Measurements from ENCODE around the gene TPMT.
"Not testable (repeated sequence)": the region's sequence is repeated elsewhere in the genome, so short reads cannot be mapped to it uniquely, and the experiment has no call there.

TPMT gene

DNA sequence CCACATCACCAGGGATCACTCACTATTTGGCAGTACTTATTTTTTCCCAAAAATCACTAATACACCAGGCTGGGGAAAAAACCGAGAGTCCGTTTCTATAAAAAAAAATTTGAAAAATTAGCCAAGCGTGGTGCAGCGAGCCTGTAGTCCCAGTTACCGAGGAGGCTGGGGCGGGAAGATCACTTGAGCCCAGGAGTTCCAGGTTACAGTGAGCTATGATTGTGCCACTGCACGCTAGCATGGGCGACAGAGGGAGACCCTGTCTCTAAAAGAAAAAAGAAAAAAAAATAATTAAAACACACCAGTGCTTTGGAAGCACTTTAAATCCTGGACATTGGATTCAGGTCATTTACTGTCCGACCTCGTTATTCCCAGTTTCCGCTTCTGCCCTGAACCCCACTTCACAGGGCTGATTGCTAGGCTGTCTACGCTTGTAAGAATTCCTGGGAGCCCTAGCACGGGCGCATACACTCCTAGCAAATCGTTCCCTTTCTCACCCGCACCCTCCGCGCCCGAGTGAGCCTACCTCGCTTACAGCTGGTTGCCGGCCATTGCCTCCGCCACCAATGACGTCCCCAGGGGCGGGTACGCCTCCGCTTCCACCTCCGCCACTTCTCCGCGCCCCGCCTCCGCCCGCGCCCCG, at the start of gene TPMT:
Gene TPMT, minus strand, starts transcription at position 571 of the 643 bp plus-strand sequence. CDS start 5,950 bp downstream, outside the sequence.
- DNase-seq, result peak; percentile 98

DNA sequence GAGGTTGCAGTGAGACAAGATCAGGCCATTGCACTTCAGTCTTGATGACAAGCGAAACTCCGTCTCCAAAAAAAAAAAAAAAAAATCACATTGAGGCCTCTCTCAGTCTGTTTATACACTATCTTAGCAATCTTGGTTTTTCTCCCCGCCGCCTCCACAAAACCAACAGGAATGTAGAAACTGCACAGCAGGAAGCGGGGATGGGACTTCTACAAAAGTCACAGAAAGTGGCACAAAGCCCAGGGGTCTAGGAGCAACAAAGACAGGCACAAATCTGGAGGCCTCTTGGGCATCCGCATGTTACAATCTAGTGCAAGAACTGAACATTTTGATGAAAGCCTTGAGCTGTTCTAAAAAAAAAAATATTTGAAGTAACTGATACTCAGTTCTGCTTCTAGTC, 48.9 kb upstream of the TPMT start:
- no peak for DNase-seq

DNA sequence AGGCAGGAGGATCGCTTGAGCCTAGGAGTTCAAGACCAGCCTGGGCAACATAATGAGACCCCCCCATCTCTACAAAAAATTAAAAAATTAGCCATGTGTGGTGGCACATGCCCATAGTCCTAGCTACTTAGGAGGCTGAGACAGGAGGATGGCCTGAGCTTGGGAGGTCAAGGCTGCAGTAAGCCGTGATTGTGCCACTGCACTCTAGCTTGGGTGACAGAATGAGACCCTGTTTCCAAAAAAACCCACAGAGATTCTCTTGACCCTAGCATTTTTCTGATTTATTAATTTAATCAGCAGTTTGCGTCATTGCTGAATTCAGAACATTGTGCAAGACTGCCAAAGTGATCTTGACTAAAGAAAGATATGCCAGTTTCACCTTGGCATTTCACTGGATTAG, 37.1 kb upstream of the TPMT start:
- no peak for DNase-seq

DNA sequence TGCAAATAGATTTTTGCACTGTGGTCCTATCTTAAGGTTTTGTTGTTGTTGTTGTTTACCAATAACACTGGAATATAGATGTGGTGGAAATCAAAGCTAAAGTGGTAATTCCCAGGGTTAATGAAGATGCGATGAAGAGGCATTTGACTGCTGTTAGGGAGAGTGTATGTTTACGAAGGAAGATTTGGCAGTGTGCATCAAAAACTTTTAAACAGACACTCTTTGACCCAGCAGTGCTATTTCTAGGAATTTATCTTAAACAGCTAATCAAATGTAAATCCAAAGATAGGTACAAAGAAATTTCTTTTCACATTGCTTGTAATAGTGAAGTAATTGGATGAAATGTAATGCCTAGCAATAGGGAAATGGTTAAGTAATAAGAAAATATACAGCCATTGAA, 34.3 kb upstream of the TPMT start:
- DNase-seq, result no peak

DNA sequence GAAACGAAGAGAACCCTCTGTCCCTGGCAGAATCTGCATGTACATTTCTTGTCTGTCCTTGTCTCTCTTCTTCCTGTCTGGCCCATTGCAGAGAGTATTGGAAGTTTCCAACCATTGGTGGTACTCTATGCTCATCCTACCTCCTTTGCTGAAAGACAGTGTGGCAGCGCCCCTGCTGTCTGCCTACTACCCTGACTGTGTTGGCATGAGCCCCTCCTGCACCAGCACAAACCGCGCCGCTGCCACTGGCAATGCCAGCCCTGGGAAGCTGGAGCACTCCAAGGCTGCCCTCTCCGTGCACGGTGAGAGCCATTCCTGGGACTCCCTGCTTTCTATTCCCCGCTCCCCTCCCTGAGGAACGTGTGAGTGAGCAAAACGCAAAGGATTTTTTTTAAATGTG, 32.8 kb upstream of the TPMT start:
- DNase-seq, result no peak

DNA sequence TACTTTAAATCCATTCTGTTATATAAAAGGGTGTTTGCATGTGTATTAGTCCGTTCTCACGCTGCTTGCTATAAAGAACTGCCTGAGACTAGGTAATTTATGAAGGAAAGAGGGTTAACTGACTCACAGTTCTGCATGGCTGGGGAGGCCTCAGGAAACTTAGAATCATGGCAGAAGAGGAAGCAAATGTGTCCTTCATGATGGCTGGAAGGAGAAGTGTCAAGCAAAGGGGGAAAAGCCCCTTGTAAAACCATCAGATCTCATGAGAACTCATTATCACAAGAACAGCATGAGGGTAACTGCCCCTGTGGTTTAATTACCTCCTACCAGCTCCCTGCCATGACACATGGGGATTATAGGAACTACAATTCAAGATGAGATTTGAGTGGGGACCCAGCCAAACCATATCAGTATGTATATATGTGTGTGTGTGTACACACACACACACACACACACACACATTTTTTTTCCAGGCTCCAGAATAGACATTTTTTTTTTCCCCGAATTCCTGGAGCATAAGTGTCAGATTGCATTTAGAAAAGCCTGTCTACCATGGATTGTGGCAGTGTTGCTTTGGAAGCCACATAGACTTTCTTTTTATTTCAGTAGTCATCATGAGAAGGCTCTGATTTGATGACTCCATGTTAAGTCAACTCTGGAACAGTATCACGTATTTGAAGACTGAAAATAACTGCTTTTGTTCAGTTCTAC, 31.8 kb upstream of the TPMT start:
- DNase-seq, result no peak

DNA sequence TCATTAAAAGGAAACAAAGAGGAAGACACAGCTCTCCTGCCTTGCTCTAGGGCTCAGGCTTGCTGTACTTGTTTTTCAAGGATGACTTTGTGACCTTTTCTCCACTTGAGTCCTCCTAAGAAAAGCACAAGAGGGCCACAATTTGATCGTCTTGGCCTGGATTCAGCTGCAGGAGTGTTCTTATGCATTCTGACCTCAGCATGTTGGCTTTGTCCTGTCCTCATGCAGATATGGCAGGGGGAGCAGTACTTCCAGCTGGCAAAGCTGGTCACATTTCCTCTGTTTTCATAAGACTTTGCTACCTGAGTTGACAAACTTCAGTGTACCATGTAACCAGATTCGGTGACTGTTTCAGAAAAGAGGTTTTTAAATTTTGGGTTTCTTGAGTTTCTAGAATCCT, 31.2 kb upstream of the TPMT start:
- DNase-seq, result no peak

DNA sequence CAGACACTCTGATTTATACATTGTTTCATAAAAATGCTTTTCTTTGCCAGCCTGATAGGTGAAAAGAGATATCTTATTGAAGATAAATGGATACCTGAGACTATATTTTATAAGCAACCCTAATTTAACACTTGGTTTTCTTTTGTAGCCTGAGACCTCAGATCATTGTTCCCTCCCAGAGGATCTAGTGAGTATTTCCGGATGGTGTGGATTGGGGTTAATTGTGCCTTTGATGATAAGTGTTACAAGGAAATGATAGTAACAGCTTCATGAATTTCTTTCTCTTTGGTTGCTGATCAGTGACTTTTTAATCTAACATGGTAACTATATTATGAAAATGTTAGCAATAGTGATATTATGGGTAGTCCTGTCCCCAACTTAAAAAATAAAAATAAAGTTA, 30.7 kb upstream of the TPMT start:
- no peak for DNase-seq

DNA sequence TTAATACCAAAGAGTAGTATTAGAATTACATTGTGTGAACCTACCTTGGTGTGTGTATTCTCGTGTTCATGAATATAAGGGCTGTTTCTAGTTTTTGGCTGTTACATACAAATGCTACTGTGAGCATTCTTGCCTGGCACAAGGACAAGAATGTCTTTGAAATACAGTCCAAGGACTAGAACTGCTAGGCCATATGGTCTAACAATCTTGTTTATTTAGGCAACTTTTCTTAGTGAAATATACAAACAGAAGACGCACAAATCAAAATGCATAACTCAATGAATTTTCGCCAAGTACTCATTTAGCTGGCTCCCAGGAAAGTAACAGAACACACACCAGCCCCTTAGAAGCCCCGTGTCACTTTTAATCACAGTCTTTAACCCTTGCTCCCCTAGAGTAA, 28.9 kb upstream of the TPMT start:
- no peak for DNase-seq

DNA sequence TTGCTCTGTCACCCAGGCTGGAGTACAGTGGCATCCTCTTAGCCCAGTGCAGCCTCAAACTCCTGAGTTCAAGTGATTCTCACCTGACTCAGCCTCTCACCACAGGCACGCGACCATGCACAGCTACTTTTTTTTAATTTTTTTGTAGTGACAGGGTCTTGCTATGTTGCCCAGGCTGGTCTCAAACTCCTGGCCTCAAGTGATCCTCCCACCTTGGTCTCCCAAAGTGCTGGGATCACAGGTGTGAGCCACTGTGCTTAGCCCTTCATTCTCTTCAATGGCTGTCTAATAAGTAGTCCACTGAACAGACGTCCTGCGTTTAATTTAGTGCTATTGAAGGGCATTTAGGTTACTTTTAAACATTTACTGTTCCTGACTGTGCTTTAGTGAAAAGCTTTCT, 27.7 kb upstream of the TPMT start:
- DNase-seq, result no peak

DNA sequence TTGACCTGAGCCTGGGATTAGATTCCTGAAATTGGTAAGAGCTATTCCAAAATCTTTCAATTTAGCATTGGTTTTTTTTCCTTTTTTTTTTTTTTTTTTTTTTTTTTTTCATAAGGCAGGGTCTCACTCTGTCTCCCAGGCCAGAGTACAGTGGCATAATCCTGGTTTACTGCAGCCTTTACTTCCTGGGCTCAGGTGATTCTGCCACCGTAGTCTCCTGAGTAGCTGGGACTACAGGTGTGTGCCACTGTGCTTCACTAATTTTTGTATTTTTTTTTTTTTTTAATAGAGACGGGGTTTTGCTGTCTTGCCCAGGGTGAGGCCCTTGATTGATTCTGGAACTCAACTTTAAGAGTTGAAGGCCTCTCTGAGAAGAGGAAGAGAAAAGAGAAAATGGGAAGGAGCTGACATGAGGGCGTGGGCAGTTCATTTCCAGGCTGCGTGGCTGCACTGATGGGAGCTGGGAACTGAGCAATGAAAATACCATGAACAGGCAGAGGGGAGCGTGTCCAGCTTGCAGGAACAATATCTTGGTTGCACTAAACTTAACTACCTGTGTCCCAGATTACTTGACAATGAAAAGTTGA, 25.0 kb upstream of the TPMT start:
- DNase-seq, result no peak

DNA sequence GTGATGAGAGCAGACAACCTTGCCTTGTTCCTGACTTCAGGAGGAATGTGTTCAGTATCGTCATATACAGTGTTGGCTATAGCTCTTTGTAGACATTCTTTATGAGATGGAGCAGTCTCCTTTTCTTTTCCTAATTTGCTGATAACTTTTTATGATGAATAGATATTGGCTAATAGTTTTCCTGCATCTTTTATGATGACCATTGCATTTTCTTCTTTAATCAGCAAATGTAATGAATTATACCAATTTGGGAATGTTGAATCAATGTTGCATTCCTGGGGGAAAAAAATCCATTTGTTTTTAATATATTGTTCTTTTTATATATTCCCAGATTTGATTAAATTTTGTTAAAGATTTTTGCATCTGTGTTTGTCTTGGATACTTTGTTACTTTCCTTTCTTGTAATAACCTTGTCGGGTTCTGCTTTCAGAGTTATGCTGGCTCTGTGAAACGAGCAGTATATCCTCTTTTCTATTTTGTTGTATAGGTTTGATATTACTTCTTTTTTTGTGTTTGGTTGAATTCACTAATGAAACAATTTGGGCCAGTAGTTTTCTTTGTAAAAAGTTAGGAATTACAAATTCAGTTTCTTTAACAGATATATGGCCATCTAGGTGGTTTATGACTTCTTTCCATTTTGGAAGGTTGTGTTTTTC, 24.2 kb upstream of the TPMT start:
- DNase-seq, result no peak

DNA sequence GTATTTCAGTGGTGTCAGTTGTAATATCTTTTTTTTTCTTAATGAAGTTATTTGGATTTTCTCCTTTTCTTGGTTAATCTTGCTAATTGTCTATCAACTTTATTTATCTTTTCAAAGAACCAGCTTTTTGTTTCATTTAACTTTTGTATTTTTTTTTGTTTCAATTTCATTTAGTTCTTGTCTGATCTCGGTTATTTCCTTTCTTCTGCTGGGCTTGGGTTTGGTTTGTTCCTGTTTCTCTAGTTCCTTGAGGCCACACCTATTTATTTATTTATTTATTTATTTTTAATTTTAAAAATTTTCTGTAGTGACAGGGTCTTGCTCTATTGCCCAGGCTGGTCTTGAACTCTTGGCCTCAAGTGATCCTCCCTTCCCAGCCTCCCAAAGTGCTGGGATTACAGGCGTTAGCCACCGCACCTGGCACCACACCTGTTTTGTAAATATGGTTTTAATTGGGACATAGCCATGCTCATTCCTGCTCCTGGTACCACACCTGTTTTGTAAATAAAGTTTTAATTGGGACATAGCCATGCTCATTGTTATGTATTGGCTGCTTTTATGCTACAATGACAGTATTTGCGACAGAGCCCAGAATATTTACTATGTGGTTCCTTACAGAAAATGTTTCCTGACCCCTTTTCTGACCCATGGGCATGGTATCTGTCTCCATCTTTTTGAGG, 22.5 kb upstream of the TPMT start:
- no peak for DNase-seq

DNA sequence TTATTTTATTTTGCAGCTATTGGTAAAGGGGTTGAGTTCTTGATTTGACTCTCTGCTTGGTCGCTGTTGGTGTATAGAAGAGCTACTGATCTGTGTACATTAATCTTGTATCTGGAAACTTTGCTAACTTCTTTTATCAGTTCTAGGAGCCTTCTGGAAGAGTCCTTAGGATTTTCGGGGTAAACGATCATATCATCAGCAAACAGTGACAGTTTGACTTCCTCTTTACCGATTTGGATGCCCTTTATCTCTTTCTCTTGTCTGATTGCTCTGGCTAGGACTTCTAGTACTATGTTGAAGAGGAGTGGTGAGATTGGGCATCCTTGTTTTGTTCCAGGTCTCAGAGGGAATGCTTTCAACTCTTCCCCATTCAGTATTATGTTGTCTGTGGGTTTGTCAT, 21.3 kb upstream of the TPMT start:
- not testable (repeated sequence) for DNase-seq

DNA sequence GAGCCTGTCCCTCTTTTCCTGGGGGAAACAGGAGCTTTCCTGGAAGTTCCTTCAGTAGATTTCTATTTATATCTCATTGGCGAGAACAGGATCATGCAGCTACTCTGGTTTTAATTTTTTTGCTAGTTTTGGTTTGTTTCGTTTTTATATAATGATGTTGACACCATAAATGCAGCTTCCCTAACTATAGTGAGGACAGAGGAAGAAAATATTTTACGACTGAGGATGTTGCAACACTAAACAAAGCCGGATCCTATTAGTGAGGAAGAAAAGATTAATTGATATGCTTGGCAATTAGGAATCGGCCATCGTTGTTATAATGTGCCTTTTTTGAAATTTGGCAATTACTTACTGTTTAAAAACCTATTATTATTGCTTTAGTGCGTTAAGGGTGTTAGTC, 17.0 kb upstream of the TPMT start:
- no peak for DNase-seq

DNA sequence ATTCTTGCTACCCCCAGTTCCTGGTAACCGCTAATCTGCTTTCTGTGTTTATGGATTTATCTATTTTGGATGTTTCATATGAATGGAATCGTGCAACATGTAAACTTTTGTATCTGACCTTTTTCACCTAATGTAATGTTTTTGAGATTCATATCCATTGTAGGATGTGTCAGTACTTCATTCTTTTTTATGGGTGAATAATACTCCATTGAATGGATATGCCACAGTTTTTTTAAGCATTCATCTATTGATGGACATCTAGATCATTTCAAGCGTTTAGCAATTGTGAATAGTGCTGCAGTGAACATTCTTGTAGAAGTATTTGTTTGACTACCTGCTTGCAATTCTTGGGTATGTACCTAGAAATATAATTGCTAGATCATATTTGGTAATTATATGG, 13.4 kb upstream of the TPMT start:
- DNase-seq, result no peak

DNA sequence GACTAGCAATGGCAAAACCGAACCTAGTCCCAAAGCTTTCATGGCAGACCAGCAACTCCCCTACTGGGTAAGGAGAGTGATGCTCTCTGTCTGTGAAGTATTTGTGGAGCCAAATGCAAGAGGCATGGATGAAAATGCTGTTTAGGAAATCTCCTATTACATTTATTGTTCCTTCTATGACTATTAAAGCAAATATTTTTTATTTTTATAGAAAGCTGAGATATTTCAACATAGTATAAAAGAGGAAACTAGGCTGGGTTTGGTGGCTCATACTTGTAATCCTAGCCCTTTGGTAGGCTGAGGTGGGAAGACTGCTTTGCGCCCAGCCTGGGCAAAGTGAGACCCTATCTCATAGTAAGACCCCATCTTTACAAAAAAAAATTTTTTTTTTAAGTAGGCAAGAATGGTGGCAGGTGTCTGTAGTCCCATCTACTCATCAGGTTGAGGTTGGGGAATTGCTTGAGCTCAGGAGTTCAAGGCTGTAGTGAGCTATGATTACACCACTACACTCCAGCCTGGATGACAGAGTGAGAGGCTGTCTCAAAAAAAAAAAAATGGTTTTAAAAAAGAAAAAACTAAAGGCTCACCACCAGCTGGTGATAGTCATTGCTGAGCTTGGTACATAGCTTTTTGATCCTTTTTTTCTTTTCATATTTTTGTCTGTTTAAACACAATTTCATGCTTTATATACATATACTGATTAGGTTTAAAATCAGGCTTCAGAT, 11.6 kb upstream of the TPMT start:
- no peak for DNase-seq

DNA sequence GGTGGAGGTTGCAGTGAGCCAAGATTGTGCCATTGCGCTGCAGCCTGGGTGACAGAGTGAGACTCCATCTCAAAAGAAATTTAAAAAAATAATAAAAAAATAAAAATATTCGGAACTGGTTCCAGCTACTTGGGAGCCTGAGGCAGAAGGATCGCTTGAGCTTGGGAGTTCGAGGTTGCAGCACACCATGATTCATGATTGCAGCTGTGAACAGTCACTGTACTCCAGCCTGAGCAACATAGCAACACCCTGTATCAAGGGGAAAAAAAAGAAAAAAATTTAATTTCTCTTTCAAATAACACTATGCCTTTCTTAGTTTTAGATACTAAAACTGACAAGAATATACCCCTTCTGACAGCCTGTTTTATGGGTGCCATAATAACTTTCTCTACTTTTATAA, 10.9 kb upstream of the TPMT start:
- DNase-seq, result no peak

DNA sequence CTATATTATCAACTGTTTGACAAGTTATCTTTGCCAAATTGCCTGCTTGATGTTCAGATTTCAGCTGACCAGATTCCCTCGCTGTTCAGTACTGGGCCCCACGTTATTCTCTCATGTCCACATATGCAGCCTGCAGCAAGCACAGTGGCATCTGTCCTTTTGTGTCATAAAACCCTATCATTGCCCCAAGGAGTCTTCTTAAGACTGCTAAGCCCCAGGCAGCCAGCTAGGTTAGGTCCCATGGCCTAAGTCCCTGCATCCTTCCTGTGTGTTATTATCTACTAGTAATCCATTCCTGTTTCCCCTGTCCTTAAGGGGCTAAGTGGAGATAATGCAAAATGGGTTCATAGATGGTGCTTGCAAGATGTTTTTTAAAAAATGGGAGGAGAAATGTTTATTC, 7.5 kb upstream of the TPMT start:
- no peak for DNase-seq

DNA sequence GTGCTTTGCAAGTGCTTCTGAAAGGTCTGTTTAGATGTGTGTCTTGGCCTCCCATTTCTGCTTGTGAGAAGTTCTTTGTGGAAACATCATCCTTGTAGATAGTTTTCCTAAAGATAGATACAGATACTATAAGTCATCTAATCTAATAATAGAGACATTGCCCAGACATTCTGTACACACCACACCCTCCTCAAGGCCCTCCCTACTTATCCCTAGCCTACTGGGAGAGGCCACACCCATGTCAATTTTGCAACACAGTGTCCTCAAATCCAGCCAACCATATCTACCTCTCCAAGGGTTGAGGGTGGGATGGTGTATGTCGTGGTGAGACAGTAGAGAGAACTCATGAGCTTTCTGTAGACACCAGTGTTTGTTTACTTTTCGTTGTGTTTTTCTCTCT, 6.6 kb upstream of the TPMT start:
- no peak for DNase-seq

DNA sequence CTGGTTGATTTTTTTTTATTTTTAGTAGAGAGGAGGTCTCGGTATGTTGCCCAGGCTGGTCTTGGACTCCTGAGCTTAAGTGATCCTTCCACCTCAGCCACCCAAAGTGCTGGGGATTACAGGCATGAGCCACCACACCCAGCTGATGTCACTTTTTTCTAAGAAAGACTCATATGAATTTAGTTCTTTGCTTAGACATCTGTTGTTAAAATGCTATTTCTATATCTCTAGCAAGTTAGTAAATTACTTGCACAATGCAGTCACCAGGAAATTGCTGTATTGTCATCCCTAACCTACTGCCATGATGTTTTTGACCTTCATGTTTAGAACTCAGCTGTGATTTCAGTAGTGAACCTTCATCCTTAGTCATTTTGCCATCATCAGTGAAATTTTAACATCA, 6.0 kb upstream of the TPMT start:
- DNase-seq, result no peak

DNA sequence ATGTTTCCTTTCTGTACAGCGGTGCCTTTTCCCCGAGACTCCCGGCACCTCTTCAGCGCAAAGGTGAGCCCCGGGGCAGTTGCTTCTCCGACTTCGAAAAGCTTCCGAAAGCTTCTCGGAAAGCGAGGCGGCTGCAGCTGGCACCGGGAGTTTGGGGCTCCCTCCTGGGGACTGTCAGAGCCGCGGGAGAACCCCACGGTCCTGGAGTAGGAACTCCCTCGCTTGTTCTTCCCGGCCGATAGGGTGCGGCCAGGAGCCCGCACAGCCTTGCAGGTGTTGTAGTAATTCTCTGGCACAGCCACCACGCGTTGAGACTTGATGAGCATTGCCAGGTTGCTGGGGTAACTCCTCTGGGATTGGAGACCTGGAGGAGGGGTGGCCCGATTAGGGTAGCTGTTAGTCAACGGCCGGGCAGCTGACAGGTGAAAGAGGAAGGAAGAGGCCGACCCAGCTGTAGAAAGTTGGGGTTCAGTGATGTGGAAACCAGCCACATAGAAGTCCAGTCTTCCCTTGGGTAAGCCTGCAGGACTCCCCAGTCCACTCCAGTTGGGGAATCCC, 1.1 kb upstream of the TPMT start:
- DNase-seq, result peak; percentile 89
